Measurements from ENCODE around the gene CMIP.

CMIP gene

GRCh38 chr16:81588326-81589081, 143.9 kb downstream of the CMIP start:
- Histone ChIP-seq H3K4me2 (ENCODE audit: low read depth, low read length, poor library complexity, severe bottlenecking) (no peak overlapping the region), H3K4me3 (ENCODE audit: insufficient read depth, low read length, poor library complexity, severe bottlenecking) (no peak overlapping the region), H3K27me3 (ENCODE audit: low read length) (no peaks in the 10 kb centered on the region), H4K20me1 (ENCODE audit: low read depth, low read length) (no peaks in the 10 kb centered on the region; the same call in 1 of the 2 replicates), H3K27ac (ENCODE audit: low read depth, low read length) (no peak overlapping the region), H3K79me2 (ENCODE audit: insufficient read depth, low read length) (peaks cover 9% of the 10 kb centered on the region; the same call in 1 of the 2 replicates), H3K9me2 (replicated peaks; ENCODE audit: insufficient read depth, low read length) (no peaks in the 10 kb centered on the region), H3K9ac (ENCODE audit: low read length) (no peak overlapping the region), H3K36me3 (ENCODE audit: low read length) (no peaks in the 10 kb centered on the region), H3F3A (ENCODE audit: insufficient read depth) (no peaks in the 10 kb centered on the region), H2AFZ (ENCODE audit: low read depth, low read length, severe bottlenecking) (no peak overlapping the region), H3K9me3 (ENCODE audit: insufficient read depth, low read length) (no peaks in the 10 kb centered on the region)
- no peak for TF ChIP-seq EZH2phosphoT487 (conservative IDR thresholded peaks at IDR 0.05; ENCODE audit: low read length)
- TF ChIP-seq CTCF (IDR thresholded peaks at IDR 0.05; ENCODE audit: insufficient read depth, low read length, poor library complexity, severe bottlenecking) = no peak

- no peak for TF ChIP-seq EZH2phosphoT487 (conservative IDR thresholded peaks at IDR 0.05; ENCODE audit: low read length)
- Histone ChIP-seq H3K36me3 (ENCODE audit: low read length) (no peaks in the 10 kb centered on the region), H3K27me3 (ENCODE audit: low read length) (no peaks in the 10 kb centered on the region), H3K79me2 (ENCODE audit: insufficient read depth, low read length) (peaks cover 9% of the 10 kb centered on the region; the same call in 1 of the 2 replicates), H3K4me3 (ENCODE audit: insufficient read depth, low read length, poor library complexity, severe bottlenecking) (no peak overlapping the region), H3K4me2 (ENCODE audit: low read depth, low read length, poor library complexity, severe bottlenecking) (no peak overlapping the region), H2AFZ (ENCODE audit: low read depth, low read length, severe bottlenecking) (no peak overlapping the region), H3K9me2 (replicated peaks; ENCODE audit: insufficient read depth, low read length) (no peaks in the 10 kb centered on the region), H4K20me1 (ENCODE audit: low read depth, low read length) (no peaks in the 10 kb centered on the region; the same call in 1 of the 2 replicates), H3K9ac (ENCODE audit: low read length) (no peak overlapping the region), H3F3A (ENCODE audit: insufficient read depth) (no peaks in the 10 kb centered on the region), H3K9me3 (ENCODE audit: insufficient read depth, low read length) (no peaks in the 10 kb centered on the region), H3K27ac (ENCODE audit: low read depth, low read length) (no peak overlapping the region)
Observed at GRCh38 chr16:81589975-81590650, 145.5 kb downstream of the CMIP start.

DNA sequence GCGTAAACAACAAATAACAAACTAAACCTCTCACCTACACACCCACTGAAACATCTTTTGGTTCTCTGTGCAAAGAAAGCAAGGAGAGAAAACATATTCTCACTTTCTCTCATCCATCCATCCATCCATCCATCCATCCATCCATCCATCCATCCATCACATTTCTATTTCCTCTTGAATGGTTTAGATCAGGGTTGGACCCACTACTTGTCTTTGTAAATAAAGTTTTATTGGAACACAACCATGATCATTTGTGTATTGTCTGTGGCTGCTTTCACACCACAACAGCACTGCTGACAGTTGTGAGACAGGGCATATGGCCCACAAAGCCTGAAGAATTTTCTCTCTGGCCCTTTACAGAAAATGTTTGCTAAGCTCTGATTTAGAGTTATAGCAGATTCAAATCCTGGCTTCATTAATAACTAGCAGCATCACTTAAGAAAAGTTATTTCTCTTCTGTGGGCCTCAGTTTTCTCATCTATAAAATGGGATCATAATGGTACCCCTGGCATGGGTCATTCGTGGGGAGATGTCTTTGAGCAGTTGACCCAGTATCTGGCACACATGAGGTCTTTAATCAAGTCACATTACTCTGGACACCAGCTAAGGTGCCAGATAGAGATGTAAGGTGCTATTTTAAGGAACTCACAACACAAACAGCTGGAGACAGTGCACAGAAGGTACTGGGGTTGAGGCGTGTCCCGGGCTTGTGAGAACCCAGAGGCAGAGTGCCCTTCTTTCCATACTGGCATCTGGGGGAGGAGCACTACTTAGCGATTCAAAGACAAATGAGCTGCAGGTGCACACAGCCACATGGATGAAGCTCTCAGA, 146.3 kb downstream of the CMIP start:
- H3K4me3 ChIP-seq (ENCODE audit: insufficient read depth, low read length, poor library complexity, severe bottlenecking) = no peak overlapping the region
- no peaks in the 10 kb centered on the region for H3K9me3 ChIP-seq (ENCODE audit: insufficient read depth, low read length)
- H3K9me2 ChIP-seq (replicated peaks; ENCODE audit: insufficient read depth, low read length) = no peaks in the 10 kb centered on the region
- TF ChIP-seq CTCF (IDR thresholded peaks at IDR 0.05; ENCODE audit: insufficient read depth, low read length, poor library complexity, severe bottlenecking) (no peak), EZH2phosphoT487 (conservative IDR thresholded peaks at IDR 0.05; ENCODE audit: low read length) (no peak)
- H2AFZ ChIP-seq (ENCODE audit: low read depth, low read length, severe bottlenecking) = no peak overlapping the region
- H3K79me2 ChIP-seq (ENCODE audit: insufficient read depth, low read length) = peaks cover 8% of the 10 kb centered on the region; the same call in 1 of the 2 replicates
- no peak overlapping the region for H3K4me2 ChIP-seq (ENCODE audit: low read depth, low read length, poor library complexity, severe bottlenecking)
- no peak overlapping the region for H3K9ac ChIP-seq (ENCODE audit: low read length)
- H3F3A ChIP-seq (ENCODE audit: insufficient read depth) = no peaks in the 10 kb centered on the region
- no peaks in the 10 kb centered on the region for H3K36me3 ChIP-seq (ENCODE audit: low read length)
- no peaks in the 10 kb centered on the region for H3K27me3 ChIP-seq (ENCODE audit: low read length)
- H4K20me1 ChIP-seq (ENCODE audit: low read depth, low read length) = no peaks in the 10 kb centered on the region; the same call in 1 of the 2 replicates
- no peak overlapping the region for H3K27ac ChIP-seq (ENCODE audit: low read depth, low read length)
